ENCODE results near the gene CWC27. TPM values are rescaled to one million over a fixed set of nuclear protein-coding genes. Genes with fewer than 3 reads are reported as not detected.

Gene CWC27
- total RNA-seq, 1 donor from 2014 or later, result 29.3 TPM

DNA sequence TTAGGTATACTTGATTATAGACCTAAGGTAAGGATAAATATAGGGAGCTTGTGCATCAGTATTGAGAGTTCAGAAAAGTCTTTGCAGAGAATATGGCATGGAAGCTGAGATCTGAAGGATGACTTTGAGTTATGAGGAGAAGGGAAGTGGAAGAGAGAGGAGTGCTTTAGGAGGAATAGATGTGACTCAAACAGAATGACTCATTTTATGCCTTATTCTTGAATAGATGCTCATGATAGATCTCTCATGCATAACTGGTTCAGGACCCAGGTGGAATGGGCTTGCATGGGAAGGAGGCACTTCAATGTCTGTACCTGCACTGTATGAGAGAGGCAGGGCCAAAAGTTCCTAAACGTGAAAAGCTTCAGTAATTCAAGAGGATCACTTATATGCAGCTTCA lies 103.3 kb downstream of the CWC27 start:
- peaks cover under 1% of the 10 kb centered on the region for H3K36me3 Mint-ChIP-seq (ENCODE audit: low read depth, unreplicated experiment)
- DNase-seq (ENCODE audit: low spot score), result no peak

DNA sequence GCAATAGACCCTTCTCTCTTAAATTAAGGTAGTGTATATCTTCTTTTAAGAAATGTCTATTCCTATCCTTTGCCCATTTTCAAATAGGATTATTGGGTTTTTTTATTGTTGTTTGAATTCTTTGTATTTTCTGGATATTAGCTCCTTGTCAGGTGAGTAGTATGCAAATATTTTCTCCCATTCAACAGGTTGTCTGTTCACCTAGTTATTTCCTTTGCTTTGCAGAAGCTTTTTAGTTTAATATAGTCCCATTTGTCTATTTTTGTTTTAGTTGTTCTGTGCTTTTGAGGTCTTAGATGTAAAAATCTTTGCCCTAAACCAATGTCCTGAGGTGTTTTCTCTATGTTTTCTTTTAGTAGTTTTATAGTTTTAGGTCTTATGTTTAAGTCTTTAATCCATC lies 104.7 kb downstream of the CWC27 start:
- no peak for DNase-seq (ENCODE audit: low spot score)
- Mint-ChIP-seq H3K27ac (ENCODE audit: unreplicated experiment) (no peak overlapping the region), H3K4me3 (ENCODE audit: unreplicated experiment) (no peak overlapping the region), H3K36me3 (ENCODE audit: low read depth, unreplicated experiment) (peaks cover 3% of the 10 kb centered on the region), H3K4me1 (ENCODE audit: unreplicated experiment) (no peaks in the 10 kb centered on the region), H3K9me3 (ENCODE audit: unreplicated experiment) (no peaks in the 10 kb centered on the region), H3K27me3 (ENCODE audit: unreplicated experiment) (no peaks in the 10 kb centered on the region)
- TF ChIP-seq, protein P1, sequence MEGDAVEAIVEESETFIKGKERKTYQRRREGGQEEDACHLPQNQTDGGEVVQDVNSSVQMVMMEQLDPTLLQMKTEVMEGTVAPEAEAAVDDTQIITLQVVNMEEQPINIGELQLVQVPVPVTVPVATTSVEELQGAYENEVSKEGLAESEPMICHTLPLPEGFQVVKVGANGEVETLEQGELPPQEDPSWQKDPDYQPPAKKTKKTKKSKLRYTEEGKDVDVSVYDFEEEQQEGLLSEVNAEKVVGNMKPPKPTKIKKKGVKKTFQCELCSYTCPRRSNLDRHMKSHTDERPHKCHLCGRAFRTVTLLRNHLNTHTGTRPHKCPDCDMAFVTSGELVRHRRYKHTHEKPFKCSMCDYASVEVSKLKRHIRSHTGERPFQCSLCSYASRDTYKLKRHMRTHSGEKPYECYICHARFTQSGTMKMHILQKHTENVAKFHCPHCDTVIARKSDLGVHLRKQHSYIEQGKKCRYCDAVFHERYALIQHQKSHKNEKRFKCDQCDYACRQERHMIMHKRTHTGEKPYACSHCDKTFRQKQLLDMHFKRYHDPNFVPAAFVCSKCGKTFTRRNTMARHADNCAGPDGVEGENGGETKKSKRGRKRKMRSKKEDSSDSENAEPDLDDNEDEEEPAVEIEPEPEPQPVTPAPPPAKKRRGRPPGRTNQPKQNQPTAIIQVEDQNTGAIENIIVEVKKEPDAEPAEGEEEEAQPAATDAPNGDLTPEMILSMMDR (IDR thresholded peaks at IDR 0.05; ENCODE audit: unreplicated experiment), result no peak

More for the DNA sequence above, 103.3 kb downstream of the CWC27 start:
- Mint-ChIP-seq H3K4me3 (ENCODE audit: unreplicated experiment) (no peak overlapping the region), H3K9me3 (ENCODE audit: unreplicated experiment) (no peaks in the 10 kb centered on the region), H3K4me1 (ENCODE audit: unreplicated experiment) (no peaks in the 10 kb centered on the region), H3K27me3 (ENCODE audit: unreplicated experiment) (no peaks in the 10 kb centered on the region), H3K27ac (ENCODE audit: unreplicated experiment) (no peak overlapping the region)
- TF ChIP-seq, protein P1 (IDR thresholded peaks at IDR 0.05; ENCODE audit: unreplicated experiment), result no peak

DNA sequence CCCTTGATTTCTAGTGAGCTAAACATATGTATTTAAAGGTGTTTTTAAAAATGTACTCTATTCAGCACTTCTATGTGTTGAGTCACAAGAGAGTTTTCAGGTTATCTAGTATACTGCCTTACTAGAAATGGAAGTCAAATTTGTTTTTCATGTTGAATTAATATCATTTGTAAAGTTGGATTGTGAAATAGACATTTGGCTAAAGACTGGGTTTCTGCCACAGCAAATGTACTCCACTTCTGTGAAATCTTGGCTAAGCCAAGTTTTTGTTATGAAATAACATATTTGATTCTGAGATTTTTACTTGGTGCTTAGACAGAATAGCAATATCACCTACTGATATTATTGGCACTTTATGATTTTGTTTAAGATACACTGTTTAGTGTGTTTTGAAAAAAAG lies 106.0 kb downstream of the CWC27 start:
- no peaks in the 10 kb centered on the region for H3K9me3 Mint-ChIP-seq (ENCODE audit: unreplicated experiment)
- peaks cover 3% of the 10 kb centered on the region for H3K36me3 Mint-ChIP-seq (ENCODE audit: low read depth, unreplicated experiment)
- TF ChIP-seq, protein P1 (IDR thresholded peaks at IDR 0.05; ENCODE audit: unreplicated experiment), result no peak
- no peaks in the 10 kb centered on the region for H3K4me1 Mint-ChIP-seq (ENCODE audit: unreplicated experiment)
- no peak overlapping the region for H3K4me3 Mint-ChIP-seq (ENCODE audit: unreplicated experiment)
- H3K27me3 Mint-ChIP-seq (ENCODE audit: unreplicated experiment), result no peaks in the 10 kb centered on the region
- no peak for DNase-seq (ENCODE audit: low spot score)
- no peak overlapping the region for H3K27ac Mint-ChIP-seq (ENCODE audit: unreplicated experiment)

DNA sequence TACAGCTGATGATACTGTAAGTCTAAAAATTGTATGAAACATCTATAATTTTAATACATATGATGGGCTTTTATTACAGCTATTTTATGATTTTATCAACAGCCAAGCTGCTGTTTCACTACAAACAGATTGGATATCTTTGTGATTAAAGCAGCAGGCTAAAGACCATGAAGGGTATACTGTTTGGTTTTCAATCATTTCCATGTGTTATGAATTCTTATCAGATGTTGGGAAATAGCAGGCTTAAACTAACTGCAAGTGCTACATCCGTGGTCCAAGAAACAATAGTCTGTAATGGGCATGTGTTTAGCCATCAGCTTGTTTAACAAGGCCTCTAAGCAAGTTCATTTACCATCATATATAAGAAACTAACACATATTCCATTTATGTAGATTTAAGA lies 107.5 kb downstream of the CWC27 start:
- no peak overlapping the region for H3K4me3 Mint-ChIP-seq (ENCODE audit: unreplicated experiment)
- H3K36me3 Mint-ChIP-seq (ENCODE audit: low read depth, unreplicated experiment), result peaks cover 3% of the 10 kb centered on the region
- H3K27me3 Mint-ChIP-seq (ENCODE audit: unreplicated experiment), result no peaks in the 10 kb centered on the region
- no peaks in the 10 kb centered on the region for H3K9me3 Mint-ChIP-seq (ENCODE audit: unreplicated experiment)
- TF ChIP-seq, protein P1 (IDR thresholded peaks at IDR 0.05; ENCODE audit: unreplicated experiment), result no peak
- H3K27ac Mint-ChIP-seq (ENCODE audit: unreplicated experiment), result no peak overlapping the region
- DNase-seq (ENCODE audit: low spot score), result no peak
- H3K4me1 Mint-ChIP-seq (ENCODE audit: unreplicated experiment), result no peaks in the 10 kb centered on the region

DNA sequence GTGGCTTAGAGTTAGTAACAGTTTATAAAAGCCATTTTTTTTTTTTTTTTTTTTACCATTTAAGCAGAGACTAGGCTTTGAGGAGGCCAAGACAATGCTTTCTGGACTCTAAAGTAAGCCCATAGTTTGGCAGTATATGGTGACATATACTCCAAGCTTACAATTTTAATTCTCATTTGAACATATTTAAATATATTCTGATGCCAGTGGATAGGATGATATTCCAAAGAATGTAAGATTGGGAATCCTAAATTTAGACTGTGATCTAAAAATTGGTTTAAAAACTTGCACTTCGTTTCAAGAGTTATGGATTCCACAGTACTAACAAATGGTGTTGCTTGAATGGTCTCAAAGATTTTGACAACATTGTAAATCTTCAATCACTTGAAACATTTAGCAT lies 112.1 kb downstream of the CWC27 start:
- TF ChIP-seq, protein P1 (IDR thresholded peaks at IDR 0.05; ENCODE audit: unreplicated experiment), result no peak

More for the DNA sequence above, 112.1 kb downstream of the CWC27 start:
- DNase-seq (ENCODE audit: low spot score), result no peak
- H3K4me1 Mint-ChIP-seq (ENCODE audit: unreplicated experiment), result peaks cover 3% of the 10 kb centered on the region
- H3K27ac Mint-ChIP-seq (ENCODE audit: unreplicated experiment), result no peak overlapping the region
- peaks cover 3% of the 10 kb centered on the region for H3K36me3 Mint-ChIP-seq (ENCODE audit: low read depth, unreplicated experiment)
- no peak overlapping the region for H3K4me3 Mint-ChIP-seq (ENCODE audit: unreplicated experiment)
- H3K9me3 Mint-ChIP-seq (ENCODE audit: unreplicated experiment), result no peaks in the 10 kb centered on the region
- no peaks in the 10 kb centered on the region for H3K27me3 Mint-ChIP-seq (ENCODE audit: unreplicated experiment)
